K562 (cell line): ENCODE results near the gene HOXA11. TPM values are rescaled to one million over a fixed set of nuclear protein-coding genes. Genes with fewer than 3 reads are reported as not detected.

Experiments
- ATAC-seq: fragments of 200-7000 bp; cut with Tn5 transposase; 3 replicates; pipeline ENCODE4 v1.9.1; 2020; ENCODE audit warnings: moderate library complexity
- BruUV-seq: library from RNA; stranded (reverse); fragments of 400-500 nt; replicated peaks from 2 replicates; lab custom pipeline; 2021; lab: Mats Ljungman, UMichigan
- CTCF ChIA-PET: fragments of 300-600 bp; formaldehyde crosslinking; extraction: SDS; loops from one replicate; lab custom pipeline; 2021; ENCODE audit warnings: low intra/inter-chr PET ratio; lab: Yijun Ruan, JAX
- POLR2A ChIA-PET: fragments of 300-600, 350-650 bp; sonication (Branson Sonifier 250); formaldehyde crosslinking; extraction: SDS; loops from one replicate; lab custom pipeline; 2021; ENCODE audit warnings: antibody characterized with exemption, inconsistent platforms; lab: Yijun Ruan, JAX
- DNase-seq, 4 experiments: peaks; one replicate each; pipeline versions ENCODE4 v3.0.0 to v3.0.0-alpha.2; 2011 to 2018; ENCODE audit warnings: low spot score in 3 of 4, mixed read lengths in 3 of 4; ENCODE audit errors: extremely low read depth in 1 of 4
- FAIRE-seq: peaks from 2 replicates; lab custom pipeline; 2011; peaks lifted over from hg19 to GRCh38; lab: Jason Lieb, UNC
- H2AFZ ChIP-seq: 2 replicates; pipeline ENCODE4 v1.6.0; 2011; ENCODE audit warnings: low read depth, low read length, control low read depth, inconsistent platforms
- H3K27ac ChIP-seq: fragments of 200-600 bp; 3 replicates; pipeline ENCODE4 v1.8.0; 2011; ENCODE audit warnings: low read depth, mild to moderate bottlenecking, control low read depth, inconsistent platforms, low read length, moderate library complexity, mixed read lengths; ENCODE audit errors: extremely low read depth
- H3K27me3 ChIP-seq, 2 experiments: fragments of 300-600 bp in 1 of 2; 2 replicates in 1 of 2; 3 replicates in 1 of 2; pipeline versions ENCODE4 v1.6.0 to v1.8.0; 2011; ENCODE audit warnings: inconsistent platforms in 2 of 2, low read length in 2 of 2, mild to moderate bottlenecking in 1 of 2, mixed read lengths in 1 of 2, moderate library complexity in 1 of 2; ENCODE audit not compliant: control insufficient read depth in 2 of 2, insufficient read depth in 2 of 2
- H3K36me3 ChIP-seq: fragments of 300-600 bp; 3 replicates; pipeline ENCODE4 v1.8.0; 2011; ENCODE audit warnings: mild to moderate bottlenecking, low read length, inconsistent platforms; ENCODE audit not compliant: control insufficient read depth, insufficient read depth
- H3K4me1 ChIP-seq, 2 experiments: fragments of 200-600 bp in 1 of 2; replicated peaks in 1 of 2; 2 replicates in 1 of 2; 3 replicates in 1 of 2; pipeline versions ENCODE4 v1.5.1 to v1.8.0; 2011; ENCODE audit warnings: inconsistent platforms in 2 of 2, low read length in 2 of 2, mild to moderate bottlenecking in 1 of 2, mixed read lengths in 1 of 2, moderate library complexity in 1 of 2; ENCODE audit not compliant: control insufficient read depth in 2 of 2, insufficient read depth in 2 of 2
- H3K4me2 ChIP-seq: 2 replicates; pipeline ENCODE4 v1.6.1; 2011; ENCODE audit warnings: low read length, control low read depth, inconsistent platforms, mixed read lengths; ENCODE audit not compliant: insufficient read depth
- H3K4me3 ChIP-seq: fragments of 200-600 bp; sonication (generic), shearing (Covaris generic); 2 replicates; pipeline ENCODE4 v1.5.1; 2016; ENCODE audit warnings: control low read depth, inconsistent platforms
- H3K79me2 ChIP-seq: fragments of 200-600 bp; 3 replicates; pipeline ENCODE4 v1.8.0; 2011; ENCODE audit warnings: low read length, inconsistent platforms; ENCODE audit not compliant: control insufficient read depth, insufficient read depth
- H3K9ac ChIP-seq, 2 experiments: 2 replicates each; pipeline versions ENCODE4 v1.6.0 to v1.6.1; 2011; ENCODE audit warnings: low read depth in 2 of 2, low read length in 2 of 2, control low read depth in 1 of 2, inconsistent platforms in 1 of 2, mild to moderate bottlenecking in 1 of 2, mixed read lengths in 1 of 2; ENCODE audit not compliant: insufficient read depth in 1 of 2
- H3K9me1 ChIP-seq: one replicate; pipeline ENCODE4 v1.6.0; 2011; ENCODE audit warnings: inconsistent platforms, mild to moderate bottlenecking, low read length, moderate library complexity; ENCODE audit not compliant: control insufficient read depth, insufficient read depth
- H3K9me3 ChIP-seq: replicated peaks from 2 replicates; pipeline ENCODE4 v1.5.1; 2011; ENCODE audit warnings: low read depth, low read length, inconsistent platforms; ENCODE audit not compliant: control insufficient read depth, insufficient read depth
- H4K20me1 ChIP-seq: replicated peaks from 2 replicates; pipeline ENCODE4 v1.6.1; 2011; ENCODE audit warnings: low read length, inconsistent platforms, mixed read lengths; ENCODE audit not compliant: control insufficient read depth, insufficient read depth
- CC2D1A ChIP-seq: fragments of 450-650 bp; IDR thresholded peaks from 2 replicates; pipeline ENCODE4 v1.6.1; 2017; ENCODE audit warnings: mild to moderate bottlenecking
- CHD4 ChIP-seq: fragments of 200-600 bp; sonication (generic); IDR thresholded peaks from 3 replicates; pipeline ENCODE4 v1.6.1; 2012; ENCODE audit warnings: low read depth, mild to moderate bottlenecking, mixed read lengths, low read length, inconsistent platforms; ENCODE audit not compliant: insufficient read depth, insufficient replicate concordance, poor library complexity, severe bottlenecking
- EHMT2 ChIP-seq: fragments of 450-650 bp; IDR thresholded peaks from 2 replicates; pipeline ENCODE4 v1.6.1; 2018; ENCODE audit warnings: antibody characterized with exemption
- FOXA3 ChIP-seq, 2 experiments: fragments of 450-650 bp in 1 of 2; sonication (generic) in 1 of 2; formaldehyde crosslinking; IDR thresholded peaks in 1 of 2; conservative IDR thresholded peaks in 1 of 2; 2 replicates each; pipeline versions ENCODE4 v1.4.0 to v1.8.0; 2020 to 2022; ENCODE audit warnings: mild to moderate bottlenecking in 2 of 2, missing genetic modification reagents in 1 of 2
- GATA2 ChIP-seq: sonication (generic); formaldehyde crosslinking; IDR thresholded peaks from 2 replicates; pipeline ENCODE4 v1.4.0; 2020; ENCODE audit warnings: mild to moderate bottlenecking, missing genetic modification reagents
- HDAC1 ChIP-seq, 2 experiments: fragments of 450-650 bp; IDR thresholded peaks; 2 replicates each; pipeline ENCODE4 v1.6.1; 2016 to 2017; ENCODE audit warnings: inconsistent platforms in 1 of 2, mild to moderate bottlenecking in 1 of 2, moderate library complexity in 1 of 2
- LEF1 ChIP-seq: fragments of 450-650 bp; IDR thresholded peaks from 2 replicates; pipeline ENCODE4 v1.6.1; 2016; ENCODE audit warnings: mild to moderate bottlenecking
- POLR2G ChIP-seq: fragments of 200-400 bp; formaldehyde crosslinking; IDR thresholded peaks from 2 replicates; pipeline ENCODE4 v1.6.1; 2017; ENCODE audit warnings: low read depth, mild to moderate bottlenecking, antibody characterized with exemption, low read length, moderate library complexity
- SMAD2 ChIP-seq: fragments of 150-350 bp; IDR thresholded peaks from 2 replicates; pipeline ENCODE4 v1.6.1; 2014; ENCODE audit warnings: low read depth, mild to moderate bottlenecking, low read length
- ZNF785 ChIP-seq: fragments of 250-450 bp; sonication (Bioruptor Pico); IDR thresholded peaks from 2 replicates; pipeline ENCODE4 v1.4.0; 2020; ENCODE audit warnings: mild to moderate bottlenecking
- WGBS: fragments of 100-300 bp; shearing (Covaris generic); methylation state at CpG from one replicate; pipeline ENCODE4 v1.1.6; 2016; ENCODE audit warnings: low coverage, mixed read lengths; ENCODE audit not compliant: insufficient coverage; ENCODE audit errors: missing lambda C conversion rate; 5-methylcytosine and 5-hydroxymethylcytosine counted together
- in situ Hi-C: fragments of 300-500 bp; cut with MboI; formaldehyde crosslinking; loops from 4 replicates; pipeline ENCODE4 v1.15.0; 2018; ENCODE audit warnings: inconsistent platforms, mixed read lengths
- intact Hi-C: fragments of 100-400 bp; cut with micrococcal nuclease; formaldehyde crosslinking; loops from 2 replicates; pipeline ENCODE4 v1.14.2; 2022
- polyA plus RNA-seq, 8 experiments: library from polyadenylated mRNA; depleted of rRNA in 4 of 8; stranded (reverse) in 5 of 8; unstranded in 3 of 8; fragments of >200 nt; fragmentation: Nextera tagmentation in 2 of 8; fragmentation: Illumina TruSeq in 1 of 8; extraction: Ambion mirVana in 2 of 8; extraction: Trizol in 1 of 8; gene quantifications; 2 replicates each; pipeline versions ENCODE4 v1.2.1 to v1.2.3, GENCODE V29; 2011 to 2014; ENCODE audit warnings: inconsistent platforms in 1 of 8, missing spikeins in 1 of 8
- total RNA-seq, 7 experiments: library from RNA; depleted of rRNA in 6 of 7; stranded (reverse); fragments of >200 nt in 6 of 7; fragmentation: Illumina TruSeq in 2 of 7; extraction: Trizol in 2 of 7; gene quantifications; 2 replicates each; pipeline versions ENCODE4 v1.2.1 to v1.2.3, GENCODE V29; 2011 to 2021; ENCODE audit warnings: low replicate concordance in 1 of 7
- TF ChIP-seq, protein P1 (sequence below): fragments of 450-650 bp; IDR thresholded peaks from 2 replicates; pipeline ENCODE4 v1.7.1; 2018; ENCODE audit warnings: mild to moderate bottlenecking, low read depth; ENCODE audit not compliant: partially characterized antibody

Gene HOXA11
- total and polyA plus RNA-seq, 9 of the 15 experiments (the other 6 are each of a cell fraction or from before 2014, with no cell fraction given): not detected

DNA sequence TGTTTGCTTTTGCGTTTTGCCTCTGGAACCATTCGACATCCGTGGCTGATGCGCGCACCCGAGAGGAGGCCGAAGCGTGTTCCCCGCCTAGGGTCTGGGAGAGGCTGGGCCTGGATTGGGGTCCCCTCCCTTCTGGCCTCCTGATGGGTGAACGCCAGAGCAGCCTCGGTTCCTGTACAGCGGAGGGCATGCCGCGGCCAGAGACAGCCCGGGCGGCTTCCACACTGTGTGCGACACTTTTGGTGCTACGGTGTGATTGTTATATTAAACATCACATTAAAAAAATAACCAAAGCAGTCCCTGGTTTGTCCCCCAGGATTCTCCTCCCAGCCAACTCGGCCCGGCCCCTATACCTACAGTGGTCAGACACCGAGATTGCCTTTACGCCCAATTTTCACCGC is 24.9 kb downstream of the HOXA11 start:
- in situ Hi-C loops: loop anchor here (25.0 kb wide), 3 partner anchors 648 to 1273 kb away; no protein-coding TSS in a partner anchor
- intact Hi-C loops: loop anchor here (2.0 to 5.0 kb wide), 5 partner anchors 298 to 1268 kb away; partner anchors contain the start of genes SKAP2 and SNX10
- H3K4me3 ChIP-seq: no peak overlapping the region
- TF ChIP-seq GATA2 (CRISPR knock-in tag) (no peak), HDAC1 (IDR thresholded peaks at IDR 0.05) (no peak), CHD4 (no peak), EHMT2 (no peak), FOXA3 (CRISPR knock-in tag; conservative IDR thresholded peaks at IDR 0.05 in 1 of 2, IDR thresholded peaks at IDR 0.05 in 1 of 2) (no peak), CC2D1A (no peak), LEF1 (no peak), POLR2G (no peak), ZNF785 (CRISPR knock-in tag) (no peak), SMAD2 (no peak)
- TF ChIP-seq, protein P1, sequence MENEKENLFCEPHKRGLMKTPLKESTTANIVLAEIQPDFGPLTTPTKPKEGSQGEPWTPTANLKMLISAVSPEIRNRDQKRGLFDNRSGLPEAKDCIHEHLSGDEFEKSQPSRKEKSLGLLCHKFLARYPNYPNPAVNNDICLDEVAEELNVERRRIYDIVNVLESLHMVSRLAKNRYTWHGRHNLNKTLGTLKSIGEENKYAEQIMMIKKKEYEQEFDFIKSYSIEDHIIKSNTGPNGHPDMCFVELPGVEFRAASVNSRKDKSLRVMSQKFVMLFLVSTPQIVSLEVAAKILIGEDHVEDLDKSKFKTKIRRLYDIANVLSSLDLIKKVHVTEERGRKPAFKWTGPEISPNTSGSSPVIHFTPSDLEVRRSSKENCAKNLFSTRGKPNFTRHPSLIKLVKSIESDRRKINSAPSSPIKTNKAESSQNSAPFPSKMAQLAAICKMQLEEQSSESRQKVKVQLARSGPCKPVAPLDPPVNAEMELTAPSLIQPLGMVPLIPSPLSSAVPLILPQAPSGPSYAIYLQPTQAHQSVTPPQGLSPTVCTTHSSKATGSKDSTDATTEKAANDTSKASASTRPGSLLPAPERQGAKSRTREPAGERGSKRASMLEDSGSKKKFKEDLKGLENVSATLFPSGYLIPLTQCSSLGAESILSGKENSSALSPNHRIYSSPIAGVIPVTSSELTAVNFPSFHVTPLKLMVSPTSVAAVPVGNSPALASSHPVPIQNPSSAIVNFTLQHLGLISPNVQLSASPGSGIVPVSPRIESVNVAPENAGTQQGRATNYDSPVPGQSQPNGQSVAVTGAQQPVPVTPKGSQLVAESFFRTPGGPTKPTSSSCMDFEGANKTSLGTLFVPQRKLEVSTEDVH: no peak
- H3K9me3 ChIP-seq: no peaks in the 10 kb centered on the region
- no peaks in the 10 kb centered on the region for H4K20me1 ChIP-seq
- H2AFZ ChIP-seq: no peak overlapping the region; the same call in 1 of the 2 replicates
- ATAC-seq: no peak
- H3K4me1 ChIP-seq: peaks cover 0 to 26% of the 10 kb centered on the region in 2 experiments; a peak in 2 of 5 replicates
- POLR2A ChIA-PET: no interaction called here
- no peak for DNase-seq
- no peak for FAIRE-seq
- H3K27me3 ChIP-seq: peaks cover 18 to 77% of the 10 kb centered on the region in 2 experiments
- H3K9ac ChIP-seq: no peak overlapping the region
- H3K79me2 ChIP-seq: no peaks in the 10 kb centered on the region
- no peak overlapping the region for H3K4me2 ChIP-seq
- WGBS: 66% methylated on average over 21 of the region's 23 CpGs
- no peaks in the 10 kb centered on the region for H3K9me1 ChIP-seq
- H3K36me3 ChIP-seq: no peaks in the 10 kb centered on the region
- CTCF ChIA-PET: interaction anchor here (0.7 to 2.5 kb wide), 4 partner anchors 473 to 792 kb away, joined by 3 to 9 read pairs (median 6); no protein-coding TSS in a partner anchor
- BruUV-seq: no TSS peak
- no peak overlapping the region for H3K27ac ChIP-seq
